Cardiac muscle cell (in vitro differentiated cells and primary cell): ENCODE measurements around the gene MAST3. TPM values are rescaled to one million over a fixed set of nuclear protein-coding genes. Genes with fewer than 3 reads are reported as not detected.

Source experiments
- DNase-seq, 2 donors: peaks; one replicate each; pipeline versions ENCODE4 v3.0.0 to v3.0.0-alpha.2; 2010 to 2017; ENCODE audit warnings: low read depth in 1 of 2, low spot score in 1 of 2
- H3K27ac ChIP-seq: fragments of 200-600 bp; sonication (generic); 2 replicates; pipeline ENCODE4 v1.5.1; 2016
- H3K27me3 ChIP-seq: fragments of 200-600 bp; sonication (generic); 2 replicates; pipeline ENCODE4 v1.6.0; 2016; ENCODE audit warnings: control low read depth
- H3K36me3 ChIP-seq: fragments of 200-600 bp; sonication (generic); 2 replicates; pipeline ENCODE4 v1.5.1; 2016; ENCODE audit warnings: control low read depth
- H3K4me1 ChIP-seq: fragments of 200-600 bp; sonication (generic); 2 replicates; pipeline ENCODE4 v1.8.1; 2017; ENCODE audit warnings: low read depth, mild to moderate bottlenecking, mixed run types
- H3K4me3 ChIP-seq: fragments of 200-600 bp; sonication (generic); 2 replicates; pipeline ENCODE4 v1.5.1; 2016; ENCODE audit warnings: mild to moderate bottlenecking
- H3K9me3 ChIP-seq: fragments of 200-600 bp; sonication (generic); 2 replicates; pipeline ENCODE4 v1.5.1; 2017; ENCODE audit warnings: low read depth, mild to moderate bottlenecking, control low read depth
- polyA plus RNA-seq: library from polyadenylated mRNA; unstranded; fragments of >200 nt; fragmentation: Nextera tagmentation; extraction: Ambion mirVana; gene quantifications from 2 replicates; pipeline ENCODE4 v1.2.1, GENCODE V29; 2016
- total RNA-seq: library from RNA; depleted of rRNA; stranded (reverse); fragments of >200 nt; gene quantifications from 2 replicates; pipeline ENCODE4 v1.2.3, GENCODE V29; 2016
- TF ChIP-seq, protein P1 (sequence below): IDR thresholded peaks from 2 replicates; pipeline ENCODE4 v1.5.1; 2012; ENCODE audit warnings: low read depth, mild to moderate bottlenecking, low read length

The MAST3 gene
- total and polyA plus RNA-seq, 2 experiments from 2014 or later: 5.5 to 8.1 TPM

DNA sequence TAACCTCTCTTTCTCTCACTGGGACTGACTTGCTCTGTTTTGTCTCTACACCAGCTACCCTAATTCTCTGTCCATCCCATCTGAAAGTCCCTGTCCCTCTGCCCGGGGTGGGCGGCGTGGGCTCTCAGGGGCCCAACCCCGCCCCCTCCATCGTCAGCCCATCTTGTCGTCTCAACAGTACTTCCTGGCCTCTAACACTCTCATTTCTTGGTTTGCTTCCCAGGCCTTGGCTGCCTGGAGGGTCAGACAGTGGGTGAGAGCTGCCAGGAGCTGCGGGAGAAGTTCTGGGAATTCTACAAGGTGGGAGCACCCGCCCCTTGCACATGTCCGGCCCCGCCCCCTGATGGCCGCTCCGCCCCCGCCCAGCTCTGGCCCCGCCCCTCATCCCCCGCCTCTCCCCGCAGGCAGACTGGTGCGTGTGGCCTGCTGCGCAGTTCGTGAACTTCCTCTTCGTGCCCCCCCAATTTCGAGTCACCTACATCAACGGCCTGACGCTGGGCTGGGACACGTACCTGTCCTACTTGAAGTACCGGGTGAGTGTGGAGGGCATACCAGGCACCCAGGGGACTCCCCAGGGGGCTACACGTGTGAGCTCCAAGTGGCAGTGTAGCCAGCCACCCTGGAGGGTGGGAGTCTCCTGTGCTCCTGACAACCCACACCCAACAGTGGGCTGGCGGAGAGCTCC is 97.1 kb downstream of the MAST3 start:
- H3K9me3 ChIP-seq: no peaks in the 10 kb centered on the region
- TF ChIP-seq, protein P1, sequence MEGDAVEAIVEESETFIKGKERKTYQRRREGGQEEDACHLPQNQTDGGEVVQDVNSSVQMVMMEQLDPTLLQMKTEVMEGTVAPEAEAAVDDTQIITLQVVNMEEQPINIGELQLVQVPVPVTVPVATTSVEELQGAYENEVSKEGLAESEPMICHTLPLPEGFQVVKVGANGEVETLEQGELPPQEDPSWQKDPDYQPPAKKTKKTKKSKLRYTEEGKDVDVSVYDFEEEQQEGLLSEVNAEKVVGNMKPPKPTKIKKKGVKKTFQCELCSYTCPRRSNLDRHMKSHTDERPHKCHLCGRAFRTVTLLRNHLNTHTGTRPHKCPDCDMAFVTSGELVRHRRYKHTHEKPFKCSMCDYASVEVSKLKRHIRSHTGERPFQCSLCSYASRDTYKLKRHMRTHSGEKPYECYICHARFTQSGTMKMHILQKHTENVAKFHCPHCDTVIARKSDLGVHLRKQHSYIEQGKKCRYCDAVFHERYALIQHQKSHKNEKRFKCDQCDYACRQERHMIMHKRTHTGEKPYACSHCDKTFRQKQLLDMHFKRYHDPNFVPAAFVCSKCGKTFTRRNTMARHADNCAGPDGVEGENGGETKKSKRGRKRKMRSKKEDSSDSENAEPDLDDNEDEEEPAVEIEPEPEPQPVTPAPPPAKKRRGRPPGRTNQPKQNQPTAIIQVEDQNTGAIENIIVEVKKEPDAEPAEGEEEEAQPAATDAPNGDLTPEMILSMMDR: no peak
- no peak overlapping the region for H3K27ac ChIP-seq
- no peaks in the 10 kb centered on the region for H3K27me3 ChIP-seq
- H3K4me1 ChIP-seq: peaks cover 7% of the 10 kb centered on the region
- peak; percentile 35 to 77 for DNase-seq
- H3K36me3 ChIP-seq: peaks cover 7% of the 10 kb centered on the region
- H3K4me3 ChIP-seq: no peak overlapping the region

DNA sequence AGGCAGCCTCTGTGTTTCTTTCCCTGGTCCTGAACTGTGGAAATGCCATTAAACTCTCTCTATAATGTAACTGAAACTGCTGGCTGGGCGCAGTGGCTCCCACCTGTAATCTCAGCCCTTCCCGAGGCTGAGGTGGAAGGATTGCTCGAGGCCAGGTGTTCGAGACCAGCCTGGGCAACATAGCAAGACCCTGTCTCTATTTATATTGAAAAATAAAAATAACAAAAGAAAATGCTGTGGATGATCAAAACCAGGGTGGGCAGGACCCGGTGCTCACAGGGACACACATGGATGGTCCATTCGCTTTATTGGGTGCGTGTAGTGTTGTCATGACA is 98.9 kb downstream of the MAST3 start:
- no peaks in the 10 kb centered on the region for H3K27me3 ChIP-seq
- no peak overlapping the region for H3K4me3 ChIP-seq
- H3K9me3 ChIP-seq: no peaks in the 10 kb centered on the region
- TF ChIP-seq, protein P1: no peak
- peaks cover 7% of the 10 kb centered on the region for H3K4me1 ChIP-seq
- no peak for DNase-seq
- no peak overlapping the region for H3K27ac ChIP-seq
- H3K36me3 ChIP-seq: peaks cover 12% of the 10 kb centered on the region

DNA sequence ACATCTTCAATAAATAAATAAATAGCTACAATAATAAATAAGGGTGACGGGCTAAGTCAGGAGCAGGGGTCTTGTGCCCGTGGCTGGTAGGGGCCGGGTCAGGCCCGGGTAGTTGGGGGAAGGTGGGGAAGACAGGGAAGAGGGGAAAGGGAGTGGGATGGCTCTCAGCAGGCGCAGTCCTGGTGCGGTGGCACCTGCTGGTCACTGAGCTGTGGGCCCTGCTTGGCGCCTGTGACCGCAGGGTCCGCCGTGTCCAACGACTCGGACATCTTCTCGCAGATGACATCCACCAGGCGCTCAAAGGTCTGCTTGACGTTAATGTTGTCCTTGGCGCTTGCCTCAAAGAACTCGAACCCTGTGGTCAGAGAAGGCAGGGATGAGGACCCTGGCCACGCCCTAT is 99.7 kb downstream of the MAST3 start:
- TF ChIP-seq, protein P1: no peak
- H3K36me3 ChIP-seq: peaks cover 15% of the 10 kb centered on the region
- DNase-seq: no peak
- H3K4me1 ChIP-seq: peaks cover 7% of the 10 kb centered on the region
- H3K9me3 ChIP-seq: no peaks in the 10 kb centered on the region
- H3K27ac ChIP-seq: no peak overlapping the region
- no peak overlapping the region for H3K4me3 ChIP-seq
- H3K27me3 ChIP-seq: no peaks in the 10 kb centered on the region

DNA sequence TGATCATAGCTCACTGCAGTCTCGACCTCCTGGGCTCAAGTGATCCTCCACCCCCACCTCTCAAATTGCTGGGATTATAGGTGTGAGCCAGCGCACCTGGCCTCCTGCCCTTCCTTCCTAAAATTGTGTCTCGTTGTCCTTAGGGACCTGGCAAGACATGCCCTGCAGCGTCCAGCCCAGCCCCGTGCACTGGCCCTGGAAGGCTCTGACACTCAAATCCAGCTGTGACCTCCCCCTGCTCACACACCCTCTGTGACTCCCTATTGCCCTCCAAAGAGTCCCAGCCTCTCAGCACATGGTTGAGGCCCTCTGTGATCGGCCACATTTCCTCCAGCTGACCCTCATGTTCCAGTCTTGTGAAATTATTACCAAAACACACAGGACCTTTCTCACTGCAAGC is 100.4 kb downstream of the MAST3 start:
- Histone ChIP-seq H3K27me3 (no peaks in the 10 kb centered on the region), H3K9me3 (no peaks in the 10 kb centered on the region), H3K36me3 (peaks cover 15% of the 10 kb centered on the region), H3K4me1 (peaks cover 8% of the 10 kb centered on the region), H3K27ac (peak overlapping the region; percentile 9), H3K4me3 (no peak overlapping the region)
- DNase-seq: no peak
- TF ChIP-seq, protein P1: no peak

DNA sequence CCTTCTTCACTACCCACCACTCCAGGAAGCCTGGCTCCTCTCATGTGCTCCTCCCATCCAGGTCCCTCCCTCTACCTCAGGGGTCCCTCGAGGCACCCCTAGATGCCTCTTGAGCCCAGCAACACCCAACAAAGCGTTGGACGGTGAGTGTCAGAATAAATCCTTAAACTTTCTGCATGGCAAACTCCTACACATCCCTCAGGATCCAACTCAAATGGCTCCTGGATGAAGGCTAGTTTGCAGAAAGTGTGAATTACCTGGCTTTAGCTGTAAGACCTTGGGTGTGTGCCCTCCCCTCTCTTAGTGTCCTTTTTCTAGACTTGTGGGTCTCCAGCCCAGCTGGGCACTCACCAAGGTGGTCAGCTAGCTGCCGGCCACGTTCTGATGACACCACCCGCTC is 100.8 kb downstream of the MAST3 start:
- Histone ChIP-seq H3K27ac (peak overlapping the region; percentile 9), H3K27me3 (no peaks in the 10 kb centered on the region), H3K4me3 (no peak overlapping the region), H3K36me3 (peaks cover 15% of the 10 kb centered on the region), H3K9me3 (no peaks in the 10 kb centered on the region), H3K4me1 (peaks cover 10% of the 10 kb centered on the region)
- TF ChIP-seq, protein P1: no peak
- DNase-seq: no peak

Other genes starting within 250 kb of the MAST3 start
- gene JAK3, start 249.8 kb upstream of the MAST3 start, total RNA-seq: 3.2 and 14.5 TPM in 2 replicates
- 1.5 and 11.0 TPM in 2 replicates for gene JAK3, start 249.8 kb upstream of the MAST3 start, polyA plus RNA-seq
- gene RPL18A, start 237.9 kb upstream of the MAST3 start, total RNA-seq: 1,484 and 1,728 TPM in 2 replicates
- gene RPL18A, start 237.9 kb upstream of the MAST3 start, polyA plus RNA-seq: 930 and 1,120 TPM in 2 replicates
- gene SLC5A5, start 225.8 kb upstream of the MAST3 start, total RNA-seq: 0.04 and 0.21 TPM in 2 replicates
- not detected in 2 replicates for gene SLC5A5, start 225.8 kb upstream of the MAST3 start, polyA plus RNA-seq
- gene CCDC124, start 164.8 kb upstream of the MAST3 start, total RNA-seq: 80.5 and 103 TPM in 2 replicates
- 172 and 200 TPM in 2 replicates for gene CCDC124, start 164.8 kb upstream of the MAST3 start, polyA plus RNA-seq
- 23.4 and 26.7 TPM in 2 replicates for gene KCNN1, start 130.7 kb upstream of the MAST3 start, total RNA-seq
- 20.4 and 28.0 TPM in 2 replicates for gene KCNN1, start 130.7 kb upstream of the MAST3 start, polyA plus RNA-seq
- 9.2 and 16.1 TPM in 2 replicates for gene ARRDC2, start 89.6 kb upstream of the MAST3 start, total RNA-seq
- 6.8 and 10.7 TPM in 2 replicates for gene ARRDC2, start 89.6 kb upstream of the MAST3 start, polyA plus RNA-seq
- not detected in 2 replicates for gene IL12RB1, start 10.8 kb upstream of the MAST3 start, total RNA-seq
- not detected in 2 replicates for gene IL12RB1, start 10.8 kb upstream of the MAST3 start, polyA plus RNA-seq
- 64.7 and 72.0 TPM in 2 replicates for gene PIK3R2, start 55.4 kb downstream of the MAST3 start, total RNA-seq
- gene PIK3R2, start 55.4 kb downstream of the MAST3 start, polyA plus RNA-seq: 48.5 and 53.8 TPM in 2 replicates
- gene IFI30, start 76.0 kb downstream of the MAST3 start, total RNA-seq: 0.98 and 1.4 TPM in 2 replicates
- gene IFI30, start 76.0 kb downstream of the MAST3 start, polyA plus RNA-seq: 1.0 TPM in 1 of 2 replicates, not detected in the other
- gene MPV17L2, start 95.4 kb downstream of the MAST3 start, total RNA-seq: 38.2 and 74.5 TPM in 2 replicates
- gene MPV17L2, start 95.4 kb downstream of the MAST3 start, polyA plus RNA-seq: 25.5 and 51.7 TPM in 2 replicates
- 11.3 and 13.0 TPM in 2 replicates for gene RAB3A, start 106.3 kb downstream of the MAST3 start, total RNA-seq
- 12.5 and 15.3 TPM in 2 replicates for gene RAB3A, start 106.3 kb downstream of the MAST3 start, polyA plus RNA-seq
- 0.67 and 8.3 TPM in 2 replicates for gene PDE4C, start 128.7 kb downstream of the MAST3 start, total RNA-seq
- 1.1 TPM in 2 replicates for gene PDE4C, start 128.7 kb downstream of the MAST3 start, polyA plus RNA-seq
- 2.3 and 3.2 TPM in 2 replicates for gene IQCN, start 176.7 kb downstream of the MAST3 start, total RNA-seq
- gene IQCN, start 176.7 kb downstream of the MAST3 start, polyA plus RNA-seq: 0.38 and 0.72 TPM in 2 replicates
- gene JUND, start 183.8 kb downstream of the MAST3 start, total RNA-seq: 430 and 496 TPM in 2 replicates
- gene JUND, start 183.8 kb downstream of the MAST3 start, polyA plus RNA-seq: 262 and 265 TPM in 2 replicates
- 446 and 493 TPM in 2 replicates for gene LSM4, start 225.3 kb downstream of the MAST3 start, total RNA-seq
- 418 and 422 TPM in 2 replicates for gene LSM4, start 225.3 kb downstream of the MAST3 start, polyA plus RNA-seq
- gene PGPEP1, start 242.8 kb downstream of the MAST3 start, total RNA-seq: 19.6 and 19.7 TPM in 2 replicates
- 12.9 and 14.0 TPM in 2 replicates for gene PGPEP1, start 242.8 kb downstream of the MAST3 start, polyA plus RNA-seq